Tibial nerve (tissue), 3 donors: ENCODE data around the gene KIAA0586.

Experiments used
- EP300 ChIP-seq, 2 donors: sonication (generic); formaldehyde crosslinking; IDR thresholded peaks; one replicate each; pipeline ENCODE4 v1.6.1; 2017; ENCODE audit warnings: antibody characterized with exemption in 2 of 2, mild to moderate bottlenecking in 1 of 2
- POLR2A ChIP-seq, 2 donors: fragments of 450-650 bp; IDR thresholded peaks; one replicate each; pipeline ENCODE4 v1.6.1; 2017; ENCODE audit warnings: antibody characterized with exemption in 2 of 2, mild to moderate bottlenecking in 2 of 2, moderate library complexity in 2 of 2

- TF ChIP-seq EP300 (IDR thresholded peaks at IDR 0.05), result no peak
- no peak for TF ChIP-seq POLR2A (IDR thresholded peaks at IDR 0.05)
Measured at GRCh38 chr14:58463147-58463546, 35.6 kb downstream of the KIAA0586 start.
